Measurements from ENCODE around the gene GSPT1. TPM values are rescaled to one million over a fixed set of nuclear protein-coding genes. Genes with fewer than 3 reads are reported as not detected.

The GSPT1 gene
- total RNA-seq, 2 experiments from 2014 or later: 257 to 269 TPM

- Mint-ChIP-seq H3K27ac (peak overlapping the region; percentile 98), H3K4me1 (ENCODE audit: low read depth) (peaks cover 29% of the 10 kb centered on the region), H3K4me3 (peak overlapping the region; percentile 98), H3K36me3 (ENCODE audit: low read depth) (peaks cover 31% of the 10 kb centered on the region), H3K9me3 (no peaks in the 10 kb centered on the region), H3K27me3 (no peaks in the 10 kb centered on the region)
- peak overlapping the region; percentile 82 for H3K4me3 ChIP-seq (ENCODE audit: low read length)
- TF ChIP-seq, protein P1, sequence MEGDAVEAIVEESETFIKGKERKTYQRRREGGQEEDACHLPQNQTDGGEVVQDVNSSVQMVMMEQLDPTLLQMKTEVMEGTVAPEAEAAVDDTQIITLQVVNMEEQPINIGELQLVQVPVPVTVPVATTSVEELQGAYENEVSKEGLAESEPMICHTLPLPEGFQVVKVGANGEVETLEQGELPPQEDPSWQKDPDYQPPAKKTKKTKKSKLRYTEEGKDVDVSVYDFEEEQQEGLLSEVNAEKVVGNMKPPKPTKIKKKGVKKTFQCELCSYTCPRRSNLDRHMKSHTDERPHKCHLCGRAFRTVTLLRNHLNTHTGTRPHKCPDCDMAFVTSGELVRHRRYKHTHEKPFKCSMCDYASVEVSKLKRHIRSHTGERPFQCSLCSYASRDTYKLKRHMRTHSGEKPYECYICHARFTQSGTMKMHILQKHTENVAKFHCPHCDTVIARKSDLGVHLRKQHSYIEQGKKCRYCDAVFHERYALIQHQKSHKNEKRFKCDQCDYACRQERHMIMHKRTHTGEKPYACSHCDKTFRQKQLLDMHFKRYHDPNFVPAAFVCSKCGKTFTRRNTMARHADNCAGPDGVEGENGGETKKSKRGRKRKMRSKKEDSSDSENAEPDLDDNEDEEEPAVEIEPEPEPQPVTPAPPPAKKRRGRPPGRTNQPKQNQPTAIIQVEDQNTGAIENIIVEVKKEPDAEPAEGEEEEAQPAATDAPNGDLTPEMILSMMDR (IDR thresholded peaks at IDR 0.05): no peak
- intact Hi-C loops (cut with DNase I, micrococcal nuclease): loop anchor here in 1 of 2 experiments (1.0 to 10.0 kb wide), 5 partner anchors 60 to 974 kb away; partner anchors contain the start of genes CLEC16A, DEXI, SNX29 and SOCS1
- DNase-seq (no peak), ATAC-seq (ENCODE audit: poor library complexity) (no peak)
- H3K9me3 ChIP-seq (ENCODE audit: control insufficient read depth in 1 of 2, insufficient read depth in 1 of 2, low read length in 2 of 2): no peaks in the 10 kb centered on the region
- H3K4me1 ChIP-seq (ENCODE audit: insufficient read depth, low read length): peaks cover 26% of the 10 kb centered on the region
- peak overlapping the region; percentile 20 to 33 for H3K27ac ChIP-seq (ENCODE audit: low read depth in 1 of 2, low read length in 2 of 2)
- no peaks in the 10 kb centered on the region for H3K36me3 ChIP-seq (ENCODE audit: insufficient read depth, low read length)
- CTCF ChIA-PET: interaction anchor here (1.5 kb wide), 1 partner anchor 120 kb away, joined by 4 read pairs; the partner anchor contains the start of gene ZC3H7A
- peaks cover 0 to 2% of the 10 kb centered on the region in 2 experiments for H3K27me3 ChIP-seq (ENCODE audit: control insufficient read depth in 1 of 2, insufficient read depth in 2 of 2, low read length in 2 of 2)
- POLR2A ChIA-PET: interaction anchor here (1.1 to 1.7 kb wide), 7 partner anchors 10 to 562 kb away, joined by 4 to 13 read pairs (median 4); partner anchors contain the start of genes RSL1D1, TXNDC11 and ZC3H7A
These were observed 949 bp upstream of the GSPT1 start for GRCh38 chr16:11916524-11917285.

DNA sequence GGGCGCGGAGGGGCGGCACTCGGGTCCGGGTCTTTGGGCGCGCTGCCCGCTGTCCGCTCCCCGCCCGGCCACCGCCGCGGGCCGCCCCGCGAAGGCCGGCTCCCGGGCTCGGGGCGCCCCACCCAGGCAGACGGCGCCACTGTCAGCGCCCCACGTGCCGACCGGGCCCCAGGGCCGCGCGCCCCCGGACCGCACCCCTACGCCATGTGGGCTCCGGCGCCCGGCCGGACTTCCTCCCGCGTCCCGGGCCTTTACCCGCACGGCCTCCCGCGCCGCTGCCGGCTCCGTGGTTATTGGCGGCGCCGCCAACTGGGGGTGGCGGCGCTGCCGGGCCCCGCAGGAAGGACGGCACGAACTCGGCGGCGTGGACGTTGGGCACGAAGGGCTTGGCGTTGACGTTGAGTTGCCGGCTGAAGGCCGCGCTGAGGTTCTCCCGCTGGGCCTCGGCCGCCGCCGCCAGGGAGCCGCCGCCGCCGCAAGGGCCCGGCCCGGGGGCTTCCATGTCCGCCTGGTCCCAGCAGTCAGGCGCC, 577 bp downstream of the GSPT1 start:
- TF ChIP-seq, protein P1 (IDR thresholded peaks at IDR 0.05): no peak
- POLR2A ChIA-PET: interaction anchor here (0.6 to 1.7 kb wide), 14 partner anchors 22 to 973 kb away, joined by 3 to 13 read pairs (median 4); partner anchors contain the start of genes DEXI, RSL1D1, TXNDC11 and ZC3H7A
- intact Hi-C loops (cut with DNase I, micrococcal nuclease): loop anchor here in 1 of 2 experiments (1.0 to 10.0 kb wide), 4 partner anchors 64 to 973 kb away; partner anchors contain the start of genes CLEC16A, DEXI, RSL1D1 and SOCS1

More for the DNA sequence above, 577 bp downstream of the GSPT1 start:
- ATAC-seq (ENCODE audit: poor library complexity) (no peak), DNase-seq (peak in 6 of 14 experiments; percentile 9 to 66 (median 24))
- peaks cover 40% of the 10 kb centered on the region for H3K4me1 Mint-ChIP-seq (ENCODE audit: low read depth)
- no peaks in the 10 kb centered on the region for H3K27me3 Mint-ChIP-seq
- CTCF ChIA-PET: interaction anchor here (0.6 kb wide), 1 partner anchor 62 kb away, joined by 3 read pairs; the partner anchor contains the start of gene SNX29
- H3K36me3 Mint-ChIP-seq (ENCODE audit: low read depth): peaks cover 39% of the 10 kb centered on the region
- Histone ChIP-seq H3K4me1 (ENCODE audit: insufficient read depth, low read length) (peaks cover 35% of the 10 kb centered on the region), H3K36me3 (ENCODE audit: insufficient read depth, low read length) (no peaks in the 10 kb centered on the region), H3K4me3 (ENCODE audit: low read length) (peak overlapping the region; percentile 82), H3K27ac (ENCODE audit: low read depth in 1 of 2, low read length in 2 of 2) (peak overlapping the region; percentile 58 to 86), H3K27me3 (ENCODE audit: control insufficient read depth in 1 of 2, insufficient read depth in 2 of 2, low read length in 2 of 2) (peaks cover 0 to 2% of the 10 kb centered on the region in 2 experiments), H3K9me3 (ENCODE audit: control insufficient read depth in 1 of 2, insufficient read depth in 1 of 2, low read length in 2 of 2) (no peaks in the 10 kb centered on the region)
- peak overlapping the region; percentile 98 for H3K4me3 Mint-ChIP-seq
- H3K27ac Mint-ChIP-seq: peak overlapping the region; percentile 98
- no peaks in the 10 kb centered on the region for H3K9me3 Mint-ChIP-seq
